ENCODE data around the gene ANO10.
"Not testable (repeated sequence)": the region's sequence is repeated elsewhere in the genome, so short reads cannot be mapped to it uniquely, and the experiment has no call there.

Gene ANO10

GRCh38 chr3:43369404-43370292 lies 252.2 kb downstream of the ANO10 start:
- no peak for DNase-seq

GRCh38 chr3:43366885-43367284 lies 254.9 kb downstream of the ANO10 start:
- no peak for DNase-seq

GRCh38 chr3:43366481-43366880 lies 255.3 kb downstream of the ANO10 start:
- no peak for DNase-seq

GRCh38 chr3:43365601-43366305 lies 256.1 kb downstream of the ANO10 start:
- no peak for DNase-seq

- DNase-seq: no peak
These were observed 256.9 kb downstream of the ANO10 start for GRCh38 chr3:43364926-43365325.

- DNase-seq: no peak
These were observed 257.3 kb downstream of the ANO10 start for GRCh38 chr3:43364494-43364893.

GRCh38 chr3:43363621-43364266 lies 258.1 kb downstream of the ANO10 start:
- no peak for DNase-seq

GRCh38 chr3:43362961-43363360 lies 258.9 kb downstream of the ANO10 start:
- DNase-seq: no peak

- DNase-seq: no peak
These were observed 259.6 kb downstream of the ANO10 start for GRCh38 chr3:43362183-43362582.

- DNase-seq: no peak
These were observed 260.7 kb downstream of the ANO10 start for GRCh38 chr3:43361077-43361476.

GRCh38 chr3:43356033-43356432 lies 265.8 kb downstream of the ANO10 start:
- not testable (repeated sequence) for DNase-seq

- no peak for DNase-seq
These were observed 267.7 kb downstream of the ANO10 start for GRCh38 chr3:43353923-43354670.

- no peak for DNase-seq
These were observed 268.4 kb downstream of the ANO10 start for GRCh38 chr3:43353393-43353792.

GRCh38 chr3:43349716-43350115 lies 272.1 kb downstream of the ANO10 start:
- no peak for DNase-seq

GRCh38 chr3:43348852-43349574 lies 272.8 kb downstream of the ANO10 start:
- no peak for DNase-seq

GRCh38 chr3:43348350-43348749 lies 273.5 kb downstream of the ANO10 start:
- DNase-seq: no peak

- DNase-seq: no peak
These were observed 274.0 kb downstream of the ANO10 start for GRCh38 chr3:43347774-43348173.

- no peak for DNase-seq
These were observed 274.6 kb downstream of the ANO10 start for GRCh38 chr3:43346978-43347749.

GRCh38 chr3:43345877-43346276 lies 275.9 kb downstream of the ANO10 start:
- peak; percentile 32 for DNase-seq

- DNase-seq: no peak
These were observed 276.6 kb downstream of the ANO10 start for GRCh38 chr3:43345246-43345645.

GRCh38 chr3:43344520-43344919 lies 277.3 kb downstream of the ANO10 start:
- DNase-seq: no peak

All from fibroblast of skin of right quadriceps (primary cell).